ENCODE data around the gene TOGARAM2. TPM values are rescaled to one million over a fixed set of nuclear protein-coding genes. Genes with fewer than 3 reads are reported as not detected.
"Not testable (repeated sequence)": the region's sequence is repeated elsewhere in the genome, so short reads cannot be mapped to it uniquely, and the experiment has no call there.

Gene TOGARAM2
- total RNA-seq, 1 donor: 0.72 TPM

GRCh38 chr2:29082804-29083495 lies 101.9 kb downstream of the TOGARAM2 start:
- no peak for TF ChIP-seq CTCF (IDR thresholded peaks at IDR 0.05; ENCODE audit: extremely low read depth, low read depth, low read length)
- H3K27ac ChIP-seq (ENCODE audit: low read depth, low read length): no peak overlapping the region
- H3K36me3 ChIP-seq (ENCODE audit: insufficient read depth, low read length): no peaks in the 10 kb centered on the region

GRCh38 chr2:29084554-29084953 lies 103.5 kb downstream of the TOGARAM2 start:
- H3K36me3 ChIP-seq (ENCODE audit: insufficient read depth, low read length): no peaks in the 10 kb centered on the region
- no peak overlapping the region for H3K4me2 ChIP-seq (ENCODE audit: insufficient read depth, low read length)
- H3K27ac ChIP-seq (ENCODE audit: low read depth, low read length): no peak overlapping the region
- peaks cover 8% of the 10 kb centered on the region for H3K4me1 ChIP-seq (ENCODE audit: insufficient read depth, low read length)
- no peak overlapping the region for H2AFZ ChIP-seq (ENCODE audit: low read length)
- no peak for DNase-seq (ENCODE audit: insufficient read length, low spot score, missing footprints)
- peaks cover 7% of the 10 kb centered on the region for H3K9me3 ChIP-seq (ENCODE audit: low read depth, low read length)
- H4K20me1 ChIP-seq (ENCODE audit: insufficient read depth, low read length): no peaks in the 10 kb centered on the region
- H3K4me3 ChIP-seq (ENCODE audit: insufficient read depth, low read length): no peak overlapping the region
- H3K79me2 ChIP-seq (ENCODE audit: insufficient read depth, low read length): no peaks in the 10 kb centered on the region
- no peaks in the 10 kb centered on the region for H3K27me3 ChIP-seq (ENCODE audit: insufficient read depth, low read length)
- TF ChIP-seq CTCF (IDR thresholded peaks at IDR 0.05; ENCODE audit: extremely low read depth, low read depth, low read length): no peak

More at GRCh38 chr2:29082804-29083495, 101.9 kb downstream of the TOGARAM2 start:
- DNase-seq (ENCODE audit: insufficient read length, low spot score, missing footprints): no peak
- no peaks in the 10 kb centered on the region for H3K27me3 ChIP-seq (ENCODE audit: insufficient read depth, low read length)
- no peaks in the 10 kb centered on the region for H4K20me1 ChIP-seq (ENCODE audit: insufficient read depth, low read length)
- no peak overlapping the region for H3K4me2 ChIP-seq (ENCODE audit: insufficient read depth, low read length)
- H3K4me3 ChIP-seq (ENCODE audit: insufficient read depth, low read length): no peak overlapping the region
- H3K4me1 ChIP-seq (ENCODE audit: insufficient read depth, low read length): no peaks in the 10 kb centered on the region
- no peak overlapping the region for H2AFZ ChIP-seq (ENCODE audit: low read length)
- H3K79me2 ChIP-seq (ENCODE audit: insufficient read depth, low read length): no peaks in the 10 kb centered on the region
- H3K9me3 ChIP-seq (ENCODE audit: low read depth, low read length): peaks cover 10% of the 10 kb centered on the region

- not testable (repeated sequence) for H3K36me3 ChIP-seq (ENCODE audit: insufficient read depth, low read length); H3K79me2 ChIP-seq (ENCODE audit: insufficient read depth, low read length); H4K20me1 ChIP-seq (ENCODE audit: insufficient read depth, low read length); H3K4me2 ChIP-seq (ENCODE audit: insufficient read depth, low read length); H3K9me3 ChIP-seq (ENCODE audit: low read depth, low read length); H2AFZ ChIP-seq (ENCODE audit: low read length); H3K27me3 ChIP-seq (ENCODE audit: insufficient read depth, low read length); H3K27ac ChIP-seq (ENCODE audit: low read depth, low read length); H3K4me1 ChIP-seq (ENCODE audit: insufficient read depth, low read length); H3K4me3 ChIP-seq (ENCODE audit: insufficient read depth, low read length); DNase-seq (ENCODE audit: insufficient read length, low spot score, missing footprints)
Observed at GRCh38 chr2:29090311-29090710, 109.2 kb downstream of the TOGARAM2 start.

- no peaks in the 10 kb centered on the region for H3K4me1 ChIP-seq (ENCODE audit: insufficient read depth, low read length)
- no peaks in the 10 kb centered on the region for H3K9me3 ChIP-seq (ENCODE audit: low read depth, low read length)
- no peak for DNase-seq (ENCODE audit: insufficient read length, low spot score, missing footprints)
- no peak for TF ChIP-seq CTCF (IDR thresholded peaks at IDR 0.05; ENCODE audit: extremely low read depth, low read depth, low read length)
- H3K36me3 ChIP-seq (ENCODE audit: insufficient read depth, low read length): no peaks in the 10 kb centered on the region
- H3K27ac ChIP-seq (ENCODE audit: low read depth, low read length): no peak overlapping the region
- no peaks in the 10 kb centered on the region for H3K27me3 ChIP-seq (ENCODE audit: insufficient read depth, low read length)
- H3K79me2 ChIP-seq (ENCODE audit: insufficient read depth, low read length): no peaks in the 10 kb centered on the region
- no peaks in the 10 kb centered on the region for H4K20me1 ChIP-seq (ENCODE audit: insufficient read depth, low read length)
- H3K4me3 ChIP-seq (ENCODE audit: insufficient read depth, low read length): no peak overlapping the region
- H3K4me2 ChIP-seq (ENCODE audit: insufficient read depth, low read length): no peak overlapping the region
- H2AFZ ChIP-seq (ENCODE audit: low read length): no peak overlapping the region
Observed at GRCh38 chr2:29096969-29097368, 115.9 kb downstream of the TOGARAM2 start.
